ENCODE data around the gene ITGAV.

ITGAV gene

DNA sequence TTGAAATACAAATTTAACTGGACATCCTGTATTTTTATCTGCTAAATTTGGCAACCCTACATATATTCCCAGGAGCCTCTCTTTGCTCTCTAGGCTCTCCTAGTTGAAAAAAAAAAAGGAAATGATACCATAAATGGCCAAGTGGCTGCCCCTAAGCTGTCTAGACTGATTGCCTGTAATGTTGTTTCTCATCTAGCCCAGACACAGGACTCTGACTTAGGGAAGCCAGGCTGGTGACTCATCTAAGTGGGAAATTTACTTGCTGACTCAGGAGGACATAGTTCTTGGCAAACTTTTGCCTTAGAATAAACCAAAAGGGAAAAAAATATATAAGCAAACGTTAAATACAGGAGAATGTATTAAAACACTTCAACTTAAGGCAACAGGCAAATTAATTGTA is 14.6 kb upstream of the ITGAV start:
- no peak for DNase-seq (ENCODE audit: low read depth)

DNA sequence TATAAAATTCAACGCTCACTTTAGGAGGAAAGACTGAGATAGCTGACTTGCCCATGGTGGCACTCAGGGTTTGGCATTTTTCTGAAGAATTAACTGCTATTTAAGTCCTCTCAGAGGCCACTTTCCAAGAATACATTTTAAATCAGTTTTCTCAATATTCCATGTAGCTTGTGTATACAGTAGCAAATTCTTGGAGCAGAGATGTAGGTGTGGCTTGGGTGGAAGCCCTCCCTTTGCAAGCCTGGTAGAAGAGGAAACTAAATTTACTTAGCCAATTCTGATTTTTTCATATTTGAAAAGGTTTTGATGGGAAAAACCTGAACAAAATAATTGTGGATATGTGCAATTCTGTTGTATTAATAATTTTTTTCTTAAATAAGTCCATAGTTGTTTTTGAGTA is 14.0 kb upstream of the ITGAV start:
- no peak for DNase-seq (ENCODE audit: low read depth)

DNA sequence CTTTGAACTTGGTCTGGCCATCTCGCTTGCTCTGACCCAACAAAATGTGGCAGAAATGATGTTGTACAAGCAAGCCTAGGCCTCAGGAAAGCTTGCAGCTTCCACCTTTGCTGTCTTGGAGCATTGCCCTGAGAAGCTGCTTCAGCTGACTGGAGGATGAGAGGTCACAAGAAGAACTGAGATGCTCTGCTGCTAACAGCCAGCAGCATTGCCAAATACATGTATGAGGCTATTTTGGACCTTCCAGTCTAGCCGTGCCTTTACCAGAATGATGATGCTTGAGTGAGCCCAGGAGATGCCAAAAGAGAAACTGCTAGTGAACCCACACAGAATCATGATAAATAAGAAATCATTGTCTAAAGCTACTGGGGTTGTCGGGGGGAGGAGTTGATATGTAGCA is 13.2 kb upstream of the ITGAV start:
- no peak for DNase-seq (ENCODE audit: low read depth)

DNA sequence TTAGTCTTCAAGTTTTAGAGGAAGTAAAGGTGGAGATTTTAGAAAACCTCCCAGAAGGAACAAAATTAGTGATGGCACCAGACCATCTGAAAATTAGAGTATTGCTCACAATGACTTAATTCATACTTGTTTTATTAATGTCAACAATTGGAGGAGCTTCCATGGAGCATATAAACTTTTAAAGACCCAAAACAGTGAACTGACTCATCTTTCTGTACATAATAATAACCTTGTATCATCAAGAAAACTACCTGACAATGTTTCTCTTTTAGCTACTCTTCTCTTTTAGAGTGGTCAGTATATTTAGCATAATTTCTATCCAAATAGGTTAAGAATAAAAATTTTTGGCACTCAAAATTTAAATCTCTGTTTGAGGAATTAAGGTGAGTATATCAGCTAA is 7.2 kb upstream of the ITGAV start:
- DNase-seq (ENCODE audit: low read depth), result no peak

DNA sequence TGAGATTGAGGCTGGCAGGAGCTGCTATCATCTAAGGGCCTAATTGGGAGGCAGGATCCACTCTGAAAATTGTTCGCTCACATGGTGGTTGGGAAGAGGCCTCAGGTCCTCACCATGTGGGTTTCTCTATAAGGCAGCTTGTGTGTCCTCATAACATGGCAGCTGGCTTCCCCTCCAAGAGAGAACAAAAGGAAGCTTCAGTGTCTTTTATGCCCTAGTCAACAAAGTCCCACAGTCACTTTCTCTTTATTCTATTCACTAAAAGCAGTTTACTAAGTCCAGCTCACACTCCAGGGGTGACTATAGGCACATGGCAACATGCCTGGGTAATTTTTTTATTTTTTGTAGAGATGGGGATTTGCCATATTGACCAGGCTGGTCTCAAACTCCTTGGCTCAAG is 5.8 kb upstream of the ITGAV start:
- DNase-seq (ENCODE audit: low read depth), result no peak

DNA sequence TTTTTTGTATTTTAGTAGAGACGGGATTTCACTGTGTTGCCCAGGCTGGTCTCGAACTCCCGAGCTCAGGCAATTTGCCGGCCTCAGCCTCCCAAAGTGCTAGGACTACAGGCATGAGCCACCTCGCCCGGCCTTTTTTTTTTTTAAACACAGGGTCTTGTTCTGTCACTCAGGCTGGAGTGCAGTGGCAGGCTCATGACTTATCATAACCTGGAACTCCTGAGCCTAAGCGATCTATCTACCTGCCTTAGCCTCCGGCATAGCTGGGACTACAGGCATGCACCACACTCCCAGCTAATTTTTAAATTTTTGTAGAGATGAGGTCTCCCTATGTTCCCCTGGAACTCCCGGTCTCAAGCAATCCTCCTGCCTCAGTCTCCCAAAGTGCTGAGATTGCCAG is 1.4 kb upstream of the ITGAV start:
- DNase-seq (ENCODE audit: low read depth), result no peak

DNA sequence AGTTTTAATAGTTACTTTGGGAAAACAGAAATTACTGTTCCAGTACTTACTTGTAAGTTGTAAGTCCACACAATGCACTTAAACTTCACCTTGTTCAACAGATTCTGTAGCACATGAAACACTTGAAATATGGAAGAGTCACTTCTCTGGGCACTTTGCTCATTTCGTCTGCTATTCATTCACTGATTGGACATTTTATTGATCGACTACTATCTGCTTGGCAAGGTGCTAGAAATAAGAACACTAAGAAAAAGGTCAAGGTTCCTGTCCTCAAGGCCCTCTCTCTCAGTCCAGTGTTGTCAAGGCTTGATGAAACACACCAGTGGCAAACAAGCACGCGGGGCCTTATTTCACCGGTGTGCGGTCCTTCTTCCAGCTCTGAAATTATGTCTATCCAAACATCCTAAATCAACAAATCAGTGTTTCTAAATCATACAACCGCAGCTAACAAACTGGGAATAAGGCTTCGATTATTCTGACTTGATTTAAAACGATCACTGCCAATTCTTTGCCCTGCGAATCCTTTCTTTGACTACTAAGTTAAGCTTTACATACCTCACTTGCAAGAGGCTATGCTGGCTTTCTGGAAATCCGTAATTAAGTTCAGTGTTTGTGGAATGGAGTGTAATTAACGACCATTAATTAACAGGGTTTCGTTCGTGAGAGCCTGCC is 780 bp upstream of the ITGAV start:
- no peak for DNase-seq (ENCODE audit: low read depth)

DNA sequence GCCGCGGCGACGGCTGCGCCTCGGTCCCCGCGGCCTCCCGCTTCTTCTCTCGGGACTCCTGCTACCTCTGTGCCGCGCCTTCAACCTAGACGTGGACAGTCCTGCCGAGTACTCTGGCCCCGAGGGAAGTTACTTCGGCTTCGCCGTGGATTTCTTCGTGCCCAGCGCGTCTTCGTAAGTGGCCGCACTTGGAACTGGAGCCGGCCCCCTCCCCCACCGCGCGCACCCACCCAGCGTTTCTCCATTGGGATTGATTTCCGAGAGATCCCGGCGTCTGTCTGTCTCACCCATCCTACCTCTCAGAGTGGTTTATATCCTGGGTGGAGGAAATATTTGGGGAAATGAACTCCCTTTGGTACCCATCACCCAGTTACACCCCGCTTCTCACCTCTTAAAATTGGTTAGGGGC is 498 bp downstream of the ITGAV start:
- no peak for DNase-seq (ENCODE audit: low read depth)

DNA sequence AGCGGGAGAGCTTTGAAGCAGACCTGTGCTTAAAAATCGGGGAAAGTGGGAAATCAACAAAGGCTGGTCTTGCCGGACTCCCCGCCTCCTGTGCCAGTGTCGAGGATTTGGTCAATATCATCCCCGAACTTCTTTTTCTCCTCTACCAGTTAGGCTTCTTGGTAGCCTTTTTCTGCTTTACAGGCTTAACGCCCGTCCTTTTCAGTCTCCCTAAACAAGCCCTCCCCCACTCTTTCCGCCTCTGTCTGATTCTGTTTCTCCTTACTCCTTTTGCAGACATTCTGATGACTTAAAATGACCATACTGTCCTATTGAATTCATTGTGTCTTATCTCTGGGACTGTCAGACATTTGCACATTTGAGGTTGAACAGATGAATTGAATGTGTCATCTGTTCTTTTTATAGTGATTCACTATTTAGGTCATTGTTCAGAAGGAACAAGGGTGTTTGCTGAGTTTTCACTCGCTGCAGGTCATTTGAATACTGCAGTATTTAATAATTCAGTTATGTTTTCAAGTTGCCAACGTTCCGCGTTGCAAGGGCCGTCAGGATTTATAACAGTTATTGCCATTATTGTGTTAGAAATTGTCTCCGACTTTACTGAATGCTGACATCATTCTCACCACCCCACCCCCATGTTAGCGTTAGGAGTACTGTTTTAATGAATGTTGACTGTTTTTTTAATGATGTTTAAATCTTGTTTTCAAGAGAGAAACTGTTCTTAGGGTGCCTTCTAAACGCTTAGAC is 1.1 kb downstream of the ITGAV start:
- DNase-seq (ENCODE audit: low read depth), result no peak

DNA sequence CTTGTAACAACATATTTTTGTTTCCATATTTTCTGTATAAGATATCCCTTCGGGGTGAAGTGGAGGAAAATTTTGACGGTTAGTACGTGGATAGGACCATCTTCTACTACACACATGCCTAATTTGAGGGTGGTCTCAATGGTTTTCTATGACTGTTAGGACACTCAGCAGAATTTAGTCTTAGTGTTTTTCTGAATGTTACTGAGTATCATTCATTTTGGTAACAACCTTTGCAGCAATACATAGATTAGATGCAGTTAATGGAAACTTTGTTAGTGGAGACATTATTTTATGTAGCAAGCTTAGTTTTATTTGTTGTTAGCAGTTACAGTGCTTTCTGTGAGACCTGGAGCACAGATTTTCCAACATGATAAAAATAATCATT is 1.6 kb downstream of the ITGAV start:
- DNase-seq (ENCODE audit: low read depth), result no peak

DNA sequence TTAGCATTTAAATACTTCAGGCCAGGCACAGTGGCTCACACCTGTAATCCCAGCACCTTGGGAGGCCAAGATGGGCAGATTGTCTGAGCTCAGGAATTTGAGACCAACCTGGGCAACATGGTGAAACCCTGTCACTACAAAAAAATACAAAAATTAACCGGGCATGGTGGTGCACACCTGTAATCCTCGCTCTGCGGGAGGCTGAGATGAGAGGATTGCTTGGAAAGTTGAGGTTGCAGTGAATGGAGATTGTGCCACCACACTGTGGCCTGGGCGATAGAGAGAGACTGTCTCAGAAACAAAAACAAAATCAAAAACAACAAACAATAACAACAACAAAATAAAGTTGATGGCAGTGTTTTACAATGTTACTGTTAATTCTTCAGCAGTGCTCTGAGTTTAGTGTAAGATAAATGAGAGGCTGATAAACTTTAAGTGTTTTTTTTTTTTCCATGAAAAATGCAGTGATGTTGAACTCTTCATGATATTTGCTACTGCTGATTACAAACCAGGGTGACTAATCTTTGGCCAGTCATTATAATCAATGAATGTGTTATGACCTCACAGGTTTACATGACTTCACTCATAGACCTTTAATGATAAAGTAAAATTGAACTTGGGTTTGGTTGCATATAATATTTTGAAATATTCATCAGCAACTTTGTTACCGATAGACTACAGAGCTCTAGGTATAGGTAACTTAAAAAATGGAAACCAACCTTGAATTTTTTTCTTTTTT is 2.5 kb downstream of the ITGAV start:
- no peak for DNase-seq (ENCODE audit: low read depth)

DNA sequence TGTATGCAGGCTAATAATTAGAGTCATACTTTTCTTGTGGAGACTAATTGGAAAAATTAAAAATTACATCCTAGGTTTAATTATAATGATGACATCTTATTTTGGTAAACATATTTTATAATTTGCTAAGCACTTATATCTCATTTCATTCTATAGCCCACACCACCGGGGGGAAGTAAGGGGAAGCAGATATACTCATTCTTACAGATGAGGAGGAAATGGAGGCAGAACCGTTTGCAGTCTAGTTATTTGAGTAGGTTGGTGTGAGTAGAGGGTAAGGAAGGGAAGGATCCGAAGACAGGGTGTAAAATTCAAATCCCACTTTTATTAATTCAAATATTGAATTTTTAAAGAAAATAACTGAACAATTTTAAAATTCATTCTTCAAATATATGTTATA is 3.7 kb downstream of the ITGAV start:
- no peak for DNase-seq (ENCODE audit: low read depth)

DNA sequence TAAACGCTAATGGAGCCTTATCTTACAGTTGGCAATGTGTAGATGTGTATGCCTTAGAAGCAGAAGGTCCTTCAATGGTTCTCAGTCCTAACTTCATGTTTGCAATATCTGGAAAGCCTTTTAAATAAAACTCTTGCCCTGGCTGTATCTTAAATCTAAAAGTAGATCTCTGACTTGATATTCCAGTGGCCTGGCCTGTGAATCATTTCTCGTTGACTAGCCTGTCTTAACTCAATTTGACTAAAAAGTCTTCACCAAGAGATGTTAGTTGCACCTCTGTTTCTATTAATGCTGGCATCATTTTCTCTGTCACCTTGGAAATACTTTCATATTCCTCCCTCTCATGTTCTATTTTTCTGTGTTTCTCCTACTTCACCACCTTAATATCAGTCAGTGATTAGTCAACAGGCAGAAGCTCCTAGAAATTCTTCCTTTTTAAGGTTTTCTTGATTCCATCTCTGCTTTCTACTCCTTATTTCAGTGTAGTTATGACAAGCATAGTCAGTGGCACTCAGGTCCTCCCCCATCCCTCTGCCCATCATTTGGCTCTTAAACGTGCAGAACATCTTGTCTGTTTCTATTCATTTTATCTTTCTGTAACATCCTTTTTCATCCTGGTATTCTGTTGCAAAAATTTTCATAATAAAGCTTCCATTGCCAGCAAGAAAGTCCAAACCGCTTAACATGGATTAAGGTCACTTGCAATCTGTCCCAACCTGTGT is 4.3 kb downstream of the ITGAV start:
- no peak for DNase-seq (ENCODE audit: low read depth)

DNA sequence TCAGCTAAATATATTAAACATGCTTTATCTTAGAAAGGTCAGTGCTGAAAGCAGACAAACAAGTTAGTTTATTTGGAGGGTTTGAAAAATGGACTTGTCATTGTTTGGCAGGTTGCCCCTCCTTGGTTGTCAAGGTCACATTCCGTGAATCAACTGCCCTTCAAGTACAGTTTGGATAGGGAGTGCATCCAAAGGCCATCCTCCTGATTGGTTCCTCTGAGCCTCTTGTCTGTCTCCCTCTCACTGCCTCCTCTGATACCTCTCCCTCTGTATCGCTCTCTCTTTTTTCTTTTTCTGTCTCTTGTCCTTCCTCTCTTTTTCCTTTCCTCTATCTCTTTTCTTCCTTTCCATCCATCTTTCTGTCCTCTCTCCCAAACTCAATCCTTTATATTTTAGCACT is 5.4 kb downstream of the ITGAV start:
- DNase-seq (ENCODE audit: low read depth), result no peak

DNA sequence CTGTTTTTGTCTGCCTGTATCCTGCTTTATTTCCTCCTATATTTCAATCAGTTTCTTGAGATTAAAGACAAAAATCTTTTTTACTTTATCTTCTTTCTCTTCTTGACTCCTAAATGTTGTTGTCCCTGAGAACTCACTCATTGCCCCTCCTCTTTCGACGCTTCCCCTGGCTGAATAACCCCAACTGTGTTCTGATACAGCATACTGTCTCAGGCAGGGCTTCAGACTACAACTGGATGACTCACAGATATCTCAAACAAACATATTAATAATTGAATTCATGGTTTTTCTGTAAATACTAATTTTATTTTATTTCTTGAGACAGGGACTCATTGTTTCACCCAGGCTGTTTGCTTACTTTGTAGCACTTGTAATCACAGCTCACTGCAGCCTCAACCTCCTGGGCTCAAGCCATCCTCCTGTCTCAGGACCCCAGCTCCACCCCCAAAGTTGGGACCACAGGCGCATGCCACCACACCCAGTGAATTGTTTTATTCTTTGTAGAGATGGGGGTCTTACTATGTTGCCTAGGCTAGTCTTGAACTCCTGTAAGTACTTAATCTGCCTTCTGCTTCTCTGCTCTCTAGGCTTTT is 9.4 kb downstream of the ITGAV start:
- no peak for DNase-seq (ENCODE audit: low read depth)

DNA sequence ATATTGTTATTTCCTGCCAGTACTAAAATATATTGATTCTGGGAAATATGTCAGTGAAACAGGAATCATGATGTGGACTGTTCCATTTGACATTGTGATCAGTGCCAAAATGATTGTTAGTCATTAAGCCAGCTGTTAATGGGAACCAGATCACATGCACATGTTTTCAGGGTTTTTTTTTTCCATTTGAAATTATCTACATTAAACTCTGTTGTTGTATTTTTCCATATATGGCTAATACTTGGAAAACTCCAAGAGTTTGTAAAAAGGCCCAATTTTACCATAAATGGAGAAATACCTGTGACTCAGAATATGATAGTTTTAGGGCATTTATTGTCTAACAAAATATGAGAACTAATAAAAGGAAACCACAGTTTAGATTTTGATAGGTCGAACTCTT is 13.4 kb downstream of the ITGAV start:
- DNase-seq (ENCODE audit: low read depth), result no peak

DNA sequence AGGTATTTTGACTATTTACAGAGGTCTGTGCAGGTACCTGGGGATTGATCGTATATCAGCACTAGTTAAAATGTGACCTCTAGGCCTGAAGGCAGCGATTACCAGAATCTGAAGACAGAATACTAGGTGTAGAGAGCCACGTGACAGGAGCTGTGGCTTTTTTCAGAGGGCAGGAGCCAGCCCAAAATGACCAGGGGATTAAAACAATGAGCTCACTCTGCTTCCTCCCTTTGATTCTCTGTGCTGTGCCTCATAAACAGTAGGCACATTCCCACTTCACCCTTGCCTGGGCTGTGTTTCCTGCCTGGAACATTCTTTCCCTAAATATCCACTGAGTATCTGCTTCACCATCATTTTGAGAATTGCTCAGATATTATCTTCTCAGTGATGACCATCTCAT is 15.2 kb downstream of the ITGAV start:
- DNase-seq (ENCODE audit: low read depth), result no peak

DNA sequence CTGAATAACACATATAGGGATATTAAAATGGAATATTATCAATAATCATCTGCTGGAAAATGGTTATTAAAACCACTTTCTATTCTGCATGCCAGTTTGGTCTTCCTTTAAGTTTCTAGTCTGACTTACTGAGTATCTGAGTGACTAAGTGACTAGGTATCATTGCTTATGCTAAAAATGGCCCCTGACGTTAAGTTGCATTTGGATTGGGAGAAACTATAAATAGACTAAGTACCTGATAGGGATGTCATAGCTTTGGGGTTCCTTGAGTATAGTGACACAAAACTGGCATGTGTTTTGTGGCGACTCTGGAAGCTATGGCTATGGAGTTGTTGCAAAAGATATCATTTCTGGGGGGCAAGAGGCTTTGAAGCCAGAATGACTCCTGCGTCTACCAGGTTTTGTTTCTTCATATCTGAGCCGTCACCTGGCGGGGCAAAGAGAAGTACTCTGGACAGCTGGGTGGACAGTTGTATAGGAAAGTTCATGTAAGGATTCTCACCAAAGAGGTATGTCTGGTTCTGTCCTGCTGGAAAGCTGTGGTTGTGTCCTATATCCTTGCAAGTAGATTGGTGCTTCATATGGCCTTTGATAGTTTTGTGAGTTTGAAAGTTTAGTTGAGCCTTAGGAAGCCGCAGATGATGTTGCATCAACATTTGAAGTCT is 17.9 kb downstream of the ITGAV start:
- DNase-seq (ENCODE audit: low read depth), result no peak

DNA sequence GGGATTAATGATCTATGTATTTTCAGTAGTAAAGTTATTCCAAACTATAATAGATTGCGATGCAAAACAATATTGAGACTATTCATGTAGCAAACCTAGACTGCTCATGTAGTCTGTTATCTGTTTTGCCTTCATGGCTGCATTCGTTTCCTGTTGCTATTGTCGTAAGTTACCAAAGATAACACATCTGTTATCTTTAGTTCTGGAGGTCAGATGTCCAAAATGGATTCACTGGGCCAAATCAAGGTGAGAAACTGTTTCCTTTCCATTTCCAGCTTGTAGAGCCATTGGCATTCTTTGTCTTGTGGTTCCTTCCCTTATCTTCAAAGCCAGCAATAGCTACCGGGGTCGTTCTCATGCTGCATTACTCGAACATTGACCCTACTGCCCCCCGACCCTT is 20.9 kb downstream of the ITGAV start:
- DNase-seq (ENCODE audit: low read depth), result no peak

DNA sequence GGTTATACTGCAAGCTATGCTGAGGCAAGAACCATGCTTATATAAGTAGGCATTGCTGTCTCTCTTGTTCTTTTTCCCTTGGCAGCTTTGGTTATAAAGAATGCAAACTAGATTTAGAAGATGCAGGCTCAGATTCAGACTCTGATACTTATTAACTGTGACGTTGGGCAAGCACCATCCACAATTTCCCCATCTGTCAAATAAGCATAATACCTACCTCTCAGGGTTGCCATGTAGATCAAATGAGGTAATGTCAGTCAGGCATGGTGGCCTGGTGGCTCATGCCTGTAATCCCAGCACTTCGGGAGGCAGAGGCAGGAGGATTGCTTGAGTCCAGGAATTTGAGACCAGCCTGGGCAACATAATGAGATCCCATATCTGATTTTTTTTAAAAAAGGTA is 21.7 kb downstream of the ITGAV start:
- no peak for DNase-seq (ENCODE audit: low read depth)

DNA sequence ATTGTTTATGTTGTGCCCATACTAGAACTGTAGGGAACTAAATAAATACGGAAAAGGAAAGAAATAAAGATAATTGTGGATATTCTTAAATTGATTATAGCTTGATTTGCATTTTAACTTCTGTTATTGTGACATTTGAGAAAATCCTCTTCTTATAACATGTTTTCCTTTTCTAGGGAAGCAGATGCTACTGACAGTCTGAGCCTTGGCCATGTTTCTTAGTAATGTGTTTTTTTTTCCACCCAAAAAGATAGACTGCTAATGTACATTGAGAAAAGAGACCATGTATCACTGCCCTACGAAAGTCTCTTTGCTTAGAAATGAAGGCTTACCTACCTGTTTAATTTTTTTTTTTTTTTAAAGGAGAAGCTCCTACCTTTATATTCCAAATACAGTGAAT is 22.2 kb downstream of the ITGAV start:
- DNase-seq (ENCODE audit: low read depth), result no peak

Measured in activated T-helper 1 cell treated with Interleukin-2 at 50 U/mL for 16 hours (primary cell).